GM12892 (cell line): ENCODE measurements around the gene GPR32.

Experiments
- DNase-seq: peaks from one replicate; pipeline ENCODE4 v3.0.0; 2011; ENCODE audit not compliant: insufficient read length
- FAIRE-seq: peaks from 2 replicates; lab custom pipeline; 2011; peaks lifted over from hg19 to GRCh38; lab: Jason Lieb, UNC
- POLR2A ChIP-seq: IDR thresholded peaks from 2 replicates; pipeline ENCODE4 v1.6.1; 2011; ENCODE audit warnings: low read depth, low read length, control low read depth
- POLR2AphosphoS5 ChIP-seq: IDR thresholded peaks from 2 replicates; pipeline ENCODE4 v1.6.1; 2011; ENCODE audit warnings: low read depth, low read length, control low read depth
- TAF1 ChIP-seq: IDR thresholded peaks from 2 replicates; pipeline ENCODE4 v1.6.1; 2011; ENCODE audit warnings: low read depth, mild to moderate bottlenecking, control low read depth, low read length, borderline replicate concordance

The GPR32 gene

GRCh38 chr19:50819636-50820035 is 49.4 kb downstream of the GPR32 start:
- DNase-seq: no peak
- FAIRE-seq: no peak
- TF ChIP-seq POLR2AphosphoS5 (no peak), POLR2A (no peak), TAF1 (no peak)

GRCh38 chr19:50820086-50820485 is 49.8 kb downstream of the GPR32 start:
- TF ChIP-seq TAF1 (no peak), POLR2A (no peak), POLR2AphosphoS5 (no peak)
- peak; percentile 76 for FAIRE-seq
- no peak for DNase-seq

DNA sequence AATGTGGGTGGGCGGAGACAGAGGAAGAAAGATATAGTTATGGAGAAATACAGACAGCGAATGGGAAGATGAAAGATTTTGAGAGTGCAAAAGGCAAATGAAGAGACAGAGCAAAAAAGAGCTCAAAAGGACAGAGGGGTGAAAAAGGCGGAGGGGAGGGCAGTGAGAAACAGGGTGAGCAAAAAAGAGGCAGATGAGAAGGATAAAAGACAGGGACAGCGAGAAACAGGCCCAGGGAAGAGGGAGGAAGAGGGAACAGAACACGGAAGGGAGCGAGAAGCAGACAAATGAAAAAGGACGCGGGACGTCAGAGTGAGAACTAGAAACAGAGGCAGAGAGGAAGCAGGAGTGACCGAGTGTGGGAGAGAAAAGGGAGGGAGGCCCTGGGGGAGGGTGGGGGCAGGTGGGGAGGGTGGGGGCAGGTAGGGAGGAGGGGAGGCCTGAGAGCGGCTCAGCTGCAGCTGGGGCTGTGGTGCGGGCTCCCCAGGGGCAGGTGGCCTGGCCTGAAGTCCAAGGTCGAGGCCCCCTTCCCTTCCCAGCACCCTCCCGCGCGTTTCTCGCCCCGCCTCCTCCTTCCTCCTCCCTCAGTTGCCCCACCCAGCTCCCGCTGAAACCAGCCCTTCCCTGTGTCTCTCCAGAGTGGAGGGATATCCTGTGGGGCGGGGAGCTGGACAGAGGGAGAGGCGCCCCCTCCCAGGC is 50.4 kb downstream of the GPR32 start:
- TF ChIP-seq TAF1 (no peak), POLR2AphosphoS5 (no peak), POLR2A (no peak)
- DNase-seq (peak; percentile 60), FAIRE-seq (peak; percentile 68)

GRCh38 chr19:50821248-50821612 is 51.0 kb downstream of the GPR32 start:
- DNase-seq (no peak), FAIRE-seq (no peak)
- no peak for TF ChIP-seq POLR2A
- no peak for TF ChIP-seq POLR2AphosphoS5
- TF ChIP-seq TAF1: no peak
